Heart left ventricle (tissue), 16 donors: ENCODE data around the gene TEX13B. TPM values are rescaled to one million over a fixed set of nuclear protein-coding genes. Genes with fewer than 3 reads are reported as not detected.

Experiments used
- ATAC-seq, 4 donors: fragments of 200-7000 bp; cut with Tn5 transposase; one replicate each; pipeline ENCODE4 v1.9.1; 2020 to 2022; ENCODE audit warnings: moderate library complexity in 4 of 4, mild to moderate bottlenecking in 3 of 4, moderate number of reproducible peaks in 1 of 4
- DNase-seq, 5 donors: peaks; one replicate each; pipeline ENCODE4 v3.0.0-alpha.2; 2020
- H3K27ac ChIP-seq, 12 donors: fragments of 200-600 bp; sonication (generic) in 4 of 12; one replicate each; pipeline versions ENCODE4 v1.5.0 to v1.8.0; 2016 to 2022; ENCODE audit warnings: mild to moderate bottlenecking in 2 of 12
- H3K27me3 ChIP-seq, 9 donors: fragments of 200-600 bp; sonication (generic) in 2 of 9; one replicate each; pipeline versions ENCODE4 v1.5.1 to v1.8.0; 2016 to 2022; ENCODE audit warnings: mild to moderate bottlenecking in 3 of 9
- H3K36me3 ChIP-seq, 9 donors: fragments of 200-600 bp; sonication (generic) in 2 of 9; one replicate each; pipeline versions ENCODE4 v1.5.0 to v1.8.0; 2018 to 2022; ENCODE audit warnings: mild to moderate bottlenecking in 2 of 9
- H3K4me1 ChIP-seq, 12 donors: fragments of 200-600 bp; sonication (generic) in 4 of 12; one replicate each; pipeline versions ENCODE4 v1.5.0 to v1.8.0; 2016 to 2022; ENCODE audit warnings: mild to moderate bottlenecking in 3 of 12
- H3K4me3 ChIP-seq, 12 donors: fragments of 200-600 bp; sonication (generic) in 4 of 12; one replicate each; pipeline versions ENCODE4 v1.5.0 to v1.8.0; 2017 to 2022; ENCODE audit warnings: mild to moderate bottlenecking in 9 of 12, moderate library complexity in 4 of 12
- H3K9me3 ChIP-seq, 12 donors: fragments of 200-600 bp; sonication (generic) in 4 of 12; one replicate each; pipeline versions ENCODE4 v1.5.0 to v1.8.0; 2016 to 2022; ENCODE audit warnings: mild to moderate bottlenecking in 1 of 12
- POLR2A ChIP-seq, 2 donors: fragments of 450-650 bp; IDR thresholded peaks; one replicate each; pipeline ENCODE4 v1.6.1; 2017; ENCODE audit warnings: antibody characterized with exemption in 2 of 2, mild to moderate bottlenecking in 2 of 2, moderate library complexity in 2 of 2
- WGBS, 4 donors: extraction: QIAGEN DNeasy Blood & Tissue Kit in 2 of 4; methylation state at CpG; one replicate each; pipeline versions ENCODE4 v1.1.5 to v1.1.7; 2013 to 2018; 5-methylcytosine and 5-hydroxymethylcytosine counted together
- intact Hi-C, 10 donors: fragments of 100-400 bp; cut with DNase I; formaldehyde crosslinking; loops; one replicate each; pipeline versions ENCODE4 v1.11.1 to v1.14.2; 2022
- long read RNA-seq, 3 donors: library from polyadenylated mRNA; unstranded; transcript quantifications; one replicate each; pipeline ENCODE4 v2.0.0, GENCODE V29; 2020 to 2021
- polyA plus RNA-seq, 2 donors: library from polyadenylated mRNA; stranded (reverse); fragments of 200-250 nt; gene quantifications; one replicate each; pipeline ENCODE4 v1.2.3, GENCODE V29; 2013
- total RNA-seq, 9 donors: library from RNA; depleted of rRNA in 2 of 9; stranded (reverse); fragments of >200 nt in 2 of 9; fragmentation: NEBNext Ultra II Directional in 3 of 9; extraction: Animal tissue kit (Norgen Biotek cat#: 25700) in 3 of 9; gene quantifications; one replicate each; pipeline versions ENCODE4 v1.1.0 to v1.2.4, GENCODE V29; 2016 to 2023
- TF ChIP-seq, protein P1 (sequence below), 12 donors: fragments of 200-600 bp; sonication (generic) in 4 of 12; IDR thresholded peaks; one replicate each; pipeline versions ENCODE4 v1.5.0 to v1.8.0; 2018 to 2022; ENCODE audit warnings: antibody characterized with exemption in 12 of 12, mild to moderate bottlenecking in 5 of 12
- donor health status: ischemic (EF 13 %, LVEDD 7.1; RV severe dilation, severe dysfunction).
- donor health status: healthy with polysubstance abuse.
- donor health status: DM: no; HTN: yes; CAD: no.
- donor health status: DM: no; HTN: no; CAD: no.
- donor health status: ischemic (EF 25% LVEDD 6.9; RV normal size, moderate dysfunction).
- donor health status: ischemic (EF 25% LVEDD 5.7; RV mildly dilated, moderate dysfunction).
- donor health status: healthy.
- donor health status: DM: yes; HTN: yes; CAD: no.
- donor health status: ischemic (EF 35%, LVEDD 5.7; RV mildly dilated, moderate dysfunction).
- donor health status: nonischemic (EF 11% LVEDD 7.7; RV severe dilation, severe dysfunction).
- donor health status: DM: yes; HTN: yes; CAD: no.
- donor health status: PGD.
- donor health status: ischemic (EF 29% LVEDD 5.4; RV normal size, mild dysfunction).
- donor health status: nonischemic (EF 23%, LVEDD 6.1; RV moderate dilation, normal function).

TEX13B gene, protein sequence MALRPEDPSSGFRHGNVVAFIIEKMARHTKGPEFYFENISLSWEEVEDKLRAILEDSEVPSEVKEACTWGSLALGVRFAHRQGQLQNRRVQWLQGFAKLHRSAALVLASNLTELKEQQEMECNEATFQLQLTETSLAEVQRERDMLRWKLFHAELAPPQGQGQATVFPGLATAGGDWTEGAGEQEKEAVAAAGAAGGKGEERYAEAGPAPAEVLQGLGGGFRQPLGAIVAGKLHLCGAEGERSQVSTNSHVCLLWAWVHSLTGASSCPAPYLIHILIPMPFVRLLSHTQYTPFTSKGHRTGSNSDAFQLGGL
- total RNA-seq (not detected), polyA plus RNA-seq (not detected)
- long read RNA-seq, donor 1, result 0 reads
- long read RNA-seq, donor 2, result 0 reads
- long read RNA-seq, donor 3, result 0 reads

DNA sequence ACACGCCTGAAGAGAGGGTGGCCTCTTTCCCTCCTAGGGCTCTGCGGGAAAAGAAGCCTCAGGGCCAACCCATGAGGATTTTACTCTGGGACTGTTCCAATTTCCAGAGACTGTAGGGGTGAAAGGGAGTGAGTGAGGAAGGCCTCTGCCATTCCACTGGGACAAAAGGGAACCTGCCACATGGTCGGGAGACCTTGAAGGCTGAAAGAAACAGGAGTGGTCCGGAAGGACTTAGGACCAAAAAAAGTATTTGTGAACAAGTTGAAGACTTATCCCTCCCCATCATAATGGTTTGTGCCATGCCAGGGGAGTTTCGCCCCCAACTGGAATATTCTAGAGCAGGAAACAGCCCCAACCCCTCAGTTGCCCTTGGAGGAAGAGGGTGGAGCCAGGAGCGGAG is at the start of gene TEX13B:
Gene TEX13B (minus strand): TSS at position 15 of the 400 bp plus-strand sequence. CDS start 243 bp downstream, outside the sequence.
- WGBS, 4 donors, result 67 to 91% (median 77%) methylated on average over 6 of the region's 6 CpGs
- H3K9me3 ChIP-seq, result no peaks in the 10 kb centered on the region
- intact Hi-C loops, result no loop called here
- no peak within 1 kb of the TSS for H3K27ac ChIP-seq
- DNase-seq, result no peak
- H3K27me3 ChIP-seq, result peaks cover 0 to 5% (median 0%) of the 10 kb centered on the region in 9 donors
- no peaks in the 10 kb centered on the region for H3K36me3 ChIP-seq
- H3K4me3 ChIP-seq, result no peak within 1 kb of the TSS
- ATAC-seq, result no peak
- TF ChIP-seq, protein P1, sequence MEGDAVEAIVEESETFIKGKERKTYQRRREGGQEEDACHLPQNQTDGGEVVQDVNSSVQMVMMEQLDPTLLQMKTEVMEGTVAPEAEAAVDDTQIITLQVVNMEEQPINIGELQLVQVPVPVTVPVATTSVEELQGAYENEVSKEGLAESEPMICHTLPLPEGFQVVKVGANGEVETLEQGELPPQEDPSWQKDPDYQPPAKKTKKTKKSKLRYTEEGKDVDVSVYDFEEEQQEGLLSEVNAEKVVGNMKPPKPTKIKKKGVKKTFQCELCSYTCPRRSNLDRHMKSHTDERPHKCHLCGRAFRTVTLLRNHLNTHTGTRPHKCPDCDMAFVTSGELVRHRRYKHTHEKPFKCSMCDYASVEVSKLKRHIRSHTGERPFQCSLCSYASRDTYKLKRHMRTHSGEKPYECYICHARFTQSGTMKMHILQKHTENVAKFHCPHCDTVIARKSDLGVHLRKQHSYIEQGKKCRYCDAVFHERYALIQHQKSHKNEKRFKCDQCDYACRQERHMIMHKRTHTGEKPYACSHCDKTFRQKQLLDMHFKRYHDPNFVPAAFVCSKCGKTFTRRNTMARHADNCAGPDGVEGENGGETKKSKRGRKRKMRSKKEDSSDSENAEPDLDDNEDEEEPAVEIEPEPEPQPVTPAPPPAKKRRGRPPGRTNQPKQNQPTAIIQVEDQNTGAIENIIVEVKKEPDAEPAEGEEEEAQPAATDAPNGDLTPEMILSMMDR (IDR thresholded peaks at IDR 0.05), result no peak
- no peak for TF ChIP-seq POLR2A (IDR thresholded peaks at IDR 0.05)
- no peaks in the 10 kb centered on the region for H3K4me1 ChIP-seq

DNA sequence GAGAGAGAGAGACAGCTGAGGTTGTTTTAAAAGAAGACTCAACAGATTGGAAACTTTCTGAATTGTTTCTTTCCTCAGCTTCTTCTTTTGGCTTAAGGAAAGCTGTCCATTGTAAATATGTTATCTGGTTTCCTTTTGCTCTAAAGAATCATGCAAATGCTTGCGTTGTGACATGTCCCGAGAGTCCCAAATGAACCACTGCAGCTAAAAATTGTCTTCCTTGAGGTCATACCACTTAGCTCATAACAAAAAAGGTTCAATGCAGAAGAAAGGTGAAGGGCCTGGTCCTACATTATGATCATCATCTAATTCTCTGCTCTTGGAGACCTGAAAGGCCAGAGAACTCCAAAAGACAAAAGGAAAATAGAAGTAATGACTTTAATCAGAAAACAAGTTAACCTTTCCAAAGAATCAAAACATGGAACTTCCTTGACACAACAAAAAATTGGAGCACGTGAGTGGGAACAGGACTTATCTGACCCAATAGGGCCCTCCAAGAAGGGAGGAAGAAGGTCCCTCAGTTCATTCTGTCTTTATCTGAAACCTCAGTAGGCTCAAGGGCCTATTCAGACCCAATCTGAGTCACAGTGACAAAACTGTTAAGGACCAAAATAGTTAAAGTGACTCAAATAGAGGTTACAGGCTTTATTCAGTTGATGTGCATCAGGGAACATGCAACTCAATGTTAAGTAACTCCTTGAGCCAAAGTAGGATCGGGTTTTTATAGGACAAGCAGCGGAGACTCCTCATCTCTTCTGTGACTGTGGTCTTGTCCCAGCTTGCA is 48.0 kb upstream of the TEX13B start:
- no peak for ATAC-seq
- Histone ChIP-seq H3K27me3 (peaks cover 0 to 40% (median 0%) of the 10 kb centered on the region in 9 donors), H3K9me3 (no peaks in the 10 kb centered on the region), H3K27ac (no peak overlapping the region), H3K4me3 (no peak overlapping the region), H3K4me1 (no peaks in the 10 kb centered on the region), H3K36me3 (no peaks in the 10 kb centered on the region)
- no peak for TF ChIP-seq POLR2A (IDR thresholded peaks at IDR 0.05)
- TF ChIP-seq, protein P1 (IDR thresholded peaks at IDR 0.05), result no peak
- no peak for DNase-seq
- intact Hi-C loops, result loop anchor here in 1 of 10 donors (10.0 kb wide), 1 partner anchor 45 kb away; no protein-coding TSS in a partner anchor
- WGBS, 4 donors, result 68 to 82% (median 72%) methylated on average over 5 of the region's 5 CpGs

DNA sequence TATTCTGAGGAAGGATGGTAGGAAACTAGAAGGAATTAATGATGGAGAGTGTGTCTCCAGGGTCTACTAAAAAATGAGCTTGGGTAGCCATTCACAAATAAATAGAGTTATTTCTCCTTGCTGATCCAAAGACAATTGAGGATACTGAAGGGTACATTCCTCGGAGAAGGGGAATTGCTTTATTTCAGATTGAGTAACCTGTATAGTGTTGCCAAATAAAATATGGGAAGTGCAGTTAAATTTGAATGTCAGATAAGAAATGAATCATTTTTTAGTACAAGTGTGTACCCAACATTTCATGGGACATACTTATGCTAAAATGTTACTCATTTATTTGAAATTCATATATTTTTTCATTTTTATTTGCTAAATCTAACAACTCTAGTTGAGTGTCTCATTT is 46.7 kb upstream of the TEX13B start:
- H3K27me3 ChIP-seq, result peaks cover 0 to 41% (median 0%) of the 10 kb centered on the region in 9 donors
- H3K4me3 ChIP-seq, result no peak overlapping the region
- DNase-seq (no peak), ATAC-seq (no peak)
- no peak for TF ChIP-seq POLR2A (IDR thresholded peaks at IDR 0.05)
- TF ChIP-seq, protein P1 (IDR thresholded peaks at IDR 0.05), result no peak
- H3K9me3 ChIP-seq, result no peaks in the 10 kb centered on the region
- H3K27ac ChIP-seq, result no peak overlapping the region
- no peaks in the 10 kb centered on the region for H3K36me3 ChIP-seq
- no peaks in the 10 kb centered on the region for H3K4me1 ChIP-seq
- 73 to 85% (median 75%) methylated on average over 1 of the region's 1 CpG for WGBS, 4 donors
- intact Hi-C loops, result loop anchor here in 1 of 10 donors (10.0 kb wide), 1 partner anchor 46 kb away; no protein-coding TSS in a partner anchor
